ENCODE results near the gene POU2F1.

DNA sequence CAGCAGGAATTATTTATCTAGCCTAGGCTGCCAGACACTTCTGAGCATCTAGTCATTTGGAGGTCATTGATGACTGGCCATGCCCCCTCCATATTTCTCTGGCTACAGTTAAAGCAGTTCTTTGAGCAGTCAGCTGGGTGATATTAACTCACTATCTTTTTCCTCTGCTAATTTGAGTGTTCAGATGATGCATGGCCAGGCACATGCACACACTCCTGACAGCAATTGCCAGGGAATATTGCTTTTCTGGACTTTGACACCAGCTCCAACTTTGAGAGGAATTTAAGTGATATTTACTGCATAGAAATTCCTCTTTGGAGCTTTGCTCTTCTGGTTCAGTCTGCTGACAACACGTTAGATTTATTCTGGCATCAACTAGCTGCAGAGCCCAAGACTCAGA lies 245.1 kb downstream of the POU2F1 start:
- no peak for TF ChIP-seq EZH2 (IDR thresholded peaks at IDR 0.05; ENCODE audit: low read depth, unreplicated experiment)
- TF ChIP-seq POLR2AphosphoS5 (IDR thresholded peaks at IDR 0.05; ENCODE audit: low read depth) = no peak
- TF ChIP-seq, protein P1, sequence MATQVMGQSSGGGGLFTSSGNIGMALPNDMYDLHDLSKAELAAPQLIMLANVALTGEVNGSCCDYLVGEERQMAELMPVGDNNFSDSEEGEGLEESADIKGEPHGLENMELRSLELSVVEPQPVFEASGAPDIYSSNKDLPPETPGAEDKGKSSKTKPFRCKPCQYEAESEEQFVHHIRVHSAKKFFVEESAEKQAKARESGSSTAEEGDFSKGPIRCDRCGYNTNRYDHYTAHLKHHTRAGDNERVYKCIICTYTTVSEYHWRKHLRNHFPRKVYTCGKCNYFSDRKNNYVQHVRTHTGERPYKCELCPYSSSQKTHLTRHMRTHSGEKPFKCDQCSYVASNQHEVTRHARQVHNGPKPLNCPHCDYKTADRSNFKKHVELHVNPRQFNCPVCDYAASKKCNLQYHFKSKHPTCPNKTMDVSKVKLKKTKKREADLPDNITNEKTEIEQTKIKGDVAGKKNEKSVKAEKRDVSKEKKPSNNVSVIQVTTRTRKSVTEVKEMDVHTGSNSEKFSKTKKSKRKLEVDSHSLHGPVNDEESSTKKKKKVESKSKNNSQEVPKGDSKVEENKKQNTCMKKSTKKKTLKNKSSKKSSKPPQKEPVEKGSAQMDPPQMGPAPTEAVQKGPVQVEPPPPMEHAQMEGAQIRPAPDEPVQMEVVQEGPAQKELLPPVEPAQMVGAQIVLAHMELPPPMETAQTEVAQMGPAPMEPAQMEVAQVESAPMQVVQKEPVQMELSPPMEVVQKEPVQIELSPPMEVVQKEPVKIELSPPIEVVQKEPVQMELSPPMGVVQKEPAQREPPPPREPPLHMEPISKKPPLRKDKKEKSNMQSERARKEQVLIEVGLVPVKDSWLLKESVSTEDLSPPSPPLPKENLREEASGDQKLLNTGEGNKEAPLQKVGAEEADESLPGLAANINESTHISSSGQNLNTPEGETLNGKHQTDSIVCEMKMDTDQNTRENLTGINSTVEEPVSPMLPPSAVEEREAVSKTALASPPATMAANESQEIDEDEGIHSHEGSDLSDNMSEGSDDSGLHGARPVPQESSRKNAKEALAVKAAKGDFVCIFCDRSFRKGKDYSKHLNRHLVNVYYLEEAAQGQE (IDR thresholded peaks at IDR 0.05; ENCODE audit: unreplicated experiment) = no peak
- TF ChIP-seq, protein P2, sequence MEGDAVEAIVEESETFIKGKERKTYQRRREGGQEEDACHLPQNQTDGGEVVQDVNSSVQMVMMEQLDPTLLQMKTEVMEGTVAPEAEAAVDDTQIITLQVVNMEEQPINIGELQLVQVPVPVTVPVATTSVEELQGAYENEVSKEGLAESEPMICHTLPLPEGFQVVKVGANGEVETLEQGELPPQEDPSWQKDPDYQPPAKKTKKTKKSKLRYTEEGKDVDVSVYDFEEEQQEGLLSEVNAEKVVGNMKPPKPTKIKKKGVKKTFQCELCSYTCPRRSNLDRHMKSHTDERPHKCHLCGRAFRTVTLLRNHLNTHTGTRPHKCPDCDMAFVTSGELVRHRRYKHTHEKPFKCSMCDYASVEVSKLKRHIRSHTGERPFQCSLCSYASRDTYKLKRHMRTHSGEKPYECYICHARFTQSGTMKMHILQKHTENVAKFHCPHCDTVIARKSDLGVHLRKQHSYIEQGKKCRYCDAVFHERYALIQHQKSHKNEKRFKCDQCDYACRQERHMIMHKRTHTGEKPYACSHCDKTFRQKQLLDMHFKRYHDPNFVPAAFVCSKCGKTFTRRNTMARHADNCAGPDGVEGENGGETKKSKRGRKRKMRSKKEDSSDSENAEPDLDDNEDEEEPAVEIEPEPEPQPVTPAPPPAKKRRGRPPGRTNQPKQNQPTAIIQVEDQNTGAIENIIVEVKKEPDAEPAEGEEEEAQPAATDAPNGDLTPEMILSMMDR (conservative IDR thresholded peaks at IDR 0.05; ENCODE audit: low read depth in 2 of 2) = no peak
- TF ChIP-seq CREB1 (CRISPR knock-in tag; IDR thresholded peaks at IDR 0.05; ENCODE audit: low read depth) = no peak
- no peak for TF ChIP-seq STAT1 (IDR thresholded peaks at IDR 0.05; ENCODE audit: unreplicated experiment)
- TF ChIP-seq, protein P3, sequence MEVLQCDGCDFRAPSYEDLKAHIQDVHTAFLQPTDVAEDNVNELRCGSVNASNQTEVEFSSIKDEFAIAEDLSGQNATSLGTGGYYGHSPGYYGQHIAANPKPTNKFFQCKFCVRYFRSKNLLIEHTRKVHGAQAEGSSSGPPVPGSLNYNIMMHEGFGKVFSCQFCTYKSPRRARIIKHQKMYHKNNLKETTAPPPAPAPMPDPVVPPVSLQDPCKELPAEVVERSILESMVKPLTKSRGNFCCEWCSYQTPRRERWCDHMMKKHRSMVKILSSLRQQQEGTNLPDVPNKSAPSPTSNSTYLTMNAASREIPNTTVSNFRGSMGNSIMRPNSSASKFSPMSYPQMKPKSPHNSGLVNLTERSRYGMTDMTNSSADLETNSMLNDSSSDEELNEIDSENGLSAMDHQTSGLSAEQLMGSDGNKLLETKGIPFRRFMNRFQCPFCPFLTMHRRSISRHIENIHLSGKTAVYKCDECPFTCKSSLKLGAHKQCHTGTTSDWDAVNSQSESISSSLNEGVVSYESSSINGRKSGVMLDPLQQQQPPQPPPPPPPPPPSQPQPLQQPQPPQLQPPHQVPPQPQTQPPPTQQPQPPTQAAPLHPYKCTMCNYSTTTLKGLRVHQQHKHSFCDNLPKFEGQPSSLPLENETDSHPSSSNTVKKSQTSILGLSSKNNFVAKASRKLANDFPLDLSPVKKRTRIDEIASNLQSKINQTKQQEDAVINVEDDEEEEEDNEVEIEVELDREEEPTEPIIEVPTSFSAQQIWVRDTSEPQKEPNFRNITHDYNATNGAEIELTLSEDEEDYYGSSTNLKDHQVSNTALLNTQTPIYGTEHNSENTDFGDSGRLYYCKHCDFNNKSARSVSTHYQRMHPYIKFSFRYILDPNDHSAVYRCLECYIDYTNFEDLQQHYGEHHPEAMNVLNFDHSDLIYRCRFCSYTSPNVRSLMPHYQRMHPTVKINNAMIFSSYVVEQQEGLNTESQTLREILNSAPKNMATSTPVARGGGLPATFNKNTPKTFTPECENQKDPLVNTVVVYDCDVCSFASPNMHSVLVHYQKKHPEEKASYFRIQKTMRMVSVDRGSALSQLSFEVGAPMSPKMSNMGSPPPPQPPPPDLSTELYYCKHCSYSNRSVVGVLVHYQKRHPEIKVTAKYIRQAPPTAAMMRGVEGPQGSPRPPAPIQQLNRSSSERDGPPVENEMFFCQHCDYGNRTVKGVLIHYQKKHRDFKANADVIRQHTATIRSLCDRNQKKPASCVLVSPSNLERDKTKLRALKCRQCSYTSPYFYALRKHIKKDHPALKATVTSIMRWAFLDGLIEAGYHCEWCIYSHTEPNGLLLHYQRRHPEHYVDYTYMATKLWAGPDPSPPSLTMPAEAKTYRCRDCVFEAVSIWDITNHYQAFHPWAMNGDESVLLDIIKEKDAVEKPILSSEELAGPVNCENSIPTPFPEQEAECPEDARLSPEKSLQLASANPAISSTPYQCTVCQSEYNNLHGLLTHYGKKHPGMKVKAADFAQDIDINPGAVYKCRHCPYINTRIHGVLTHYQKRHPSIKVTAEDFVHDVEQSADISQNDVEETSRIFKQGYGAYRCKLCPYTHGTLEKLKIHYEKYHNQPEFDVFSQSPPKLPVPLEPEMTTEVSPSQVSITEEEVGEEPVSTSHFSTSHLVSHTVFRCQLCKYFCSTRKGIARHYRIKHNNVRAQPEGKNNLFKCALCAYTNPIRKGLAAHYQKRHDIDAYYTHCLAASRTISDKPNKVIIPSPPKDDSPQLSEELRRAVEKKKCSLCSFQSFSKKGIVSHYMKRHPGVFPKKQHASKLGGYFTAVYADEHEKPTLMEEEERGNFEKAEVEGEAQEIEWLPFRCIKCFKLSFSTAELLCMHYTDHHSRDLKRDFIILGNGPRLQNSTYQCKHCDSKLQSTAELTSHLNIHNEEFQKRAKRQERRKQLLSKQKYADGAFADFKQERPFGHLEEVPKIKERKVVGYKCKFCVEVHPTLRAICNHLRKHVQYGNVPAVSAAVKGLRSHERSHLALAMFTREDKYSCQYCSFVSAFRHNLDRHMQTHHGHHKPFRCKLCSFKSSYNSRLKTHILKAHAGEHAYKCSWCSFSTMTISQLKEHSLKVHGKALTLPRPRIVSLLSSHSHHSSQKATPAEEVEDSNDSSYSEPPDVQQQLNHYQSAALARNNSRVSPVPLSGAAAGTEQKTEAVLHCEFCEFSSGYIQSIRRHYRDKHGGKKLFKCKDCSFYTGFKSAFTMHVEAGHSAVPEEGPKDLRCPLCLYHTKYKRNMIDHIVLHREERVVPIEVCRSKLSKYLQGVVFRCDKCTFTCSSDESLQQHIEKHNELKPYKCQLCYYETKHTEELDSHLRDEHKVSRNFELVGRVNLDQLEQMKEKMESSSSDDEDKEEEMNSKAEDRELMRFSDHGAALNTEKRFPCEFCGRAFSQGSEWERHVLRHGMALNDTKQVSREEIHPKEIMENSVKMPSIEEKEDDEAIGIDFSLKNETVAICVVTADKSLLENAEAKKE (CRISPR knock-in tag; IDR thresholded peaks at IDR 0.05) = no peak
- TF ChIP-seq JUNB (IDR thresholded peaks at IDR 0.05; ENCODE audit: unreplicated experiment) = no peak
- TF ChIP-seq NANOG (IDR thresholded peaks at IDR 0.05; ENCODE audit: borderline replicate concordance) = no peak
